H9 (cell line): ENCODE results near the gene HS6ST2. TPM values are rescaled to one million over a fixed set of nuclear protein-coding genes. Genes with fewer than 3 reads are reported as not detected.

Experiments used
- DNase-seq: peaks from one replicate; pipeline ENCODE4 v3.0.0-alpha.2; 2017
- H2AFZ ChIP-seq: one replicate; pipeline ENCODE4 v1.6.1; 2013; ENCODE audit warnings: mild to moderate bottlenecking, low read length, control low read depth, moderate library complexity
- H2AK5ac ChIP-seq: 2 replicates; pipeline ENCODE4 v1.6.1; 2013; ENCODE audit warnings: low read length, control low read depth, mixed read lengths; ENCODE audit not compliant: insufficient read length
- H2BK120ac ChIP-seq: one replicate; pipeline ENCODE4 v1.6.1; 2013; ENCODE audit warnings: low read depth, mild to moderate bottlenecking, low read length, control low read depth, inconsistent platforms; ENCODE audit not compliant: poor library complexity, severe bottlenecking
- H2BK12ac ChIP-seq: 2 replicates; pipeline ENCODE4 v1.6.1; 2013; ENCODE audit warnings: low read length, control low read depth, mixed read lengths, low read depth; ENCODE audit not compliant: insufficient read length
- H2BK15ac ChIP-seq: 2 replicates; pipeline ENCODE4 v1.6.1; 2013; ENCODE audit warnings: low read depth, low read length, control low read depth
- H2BK20ac ChIP-seq: one replicate; pipeline ENCODE4 v1.6.1; 2013; ENCODE audit warnings: low read depth, mild to moderate bottlenecking, low read length, control low read depth, inconsistent platforms; ENCODE audit not compliant: poor library complexity, severe bottlenecking
- H2BK5ac ChIP-seq: 2 replicates; pipeline ENCODE4 v1.6.1; 2013; ENCODE audit warnings: low read length, control low read depth, mixed read lengths; ENCODE audit not compliant: insufficient read length
- H3K14ac ChIP-seq: 2 replicates; pipeline ENCODE4 v1.6.1; 2013; ENCODE audit warnings: low read length, control low read depth; ENCODE audit not compliant: insufficient read depth
- H3K18ac ChIP-seq: 2 replicates; pipeline ENCODE4 v1.6.1; 2013; ENCODE audit warnings: low read depth, mild to moderate bottlenecking, mixed read lengths, low read length, control low read depth; ENCODE audit not compliant: insufficient read length
- H3K23ac ChIP-seq: 2 replicates; pipeline ENCODE4 v1.6.1; 2013; ENCODE audit warnings: low read length, control low read depth, mixed read lengths, low read depth; ENCODE audit not compliant: insufficient read length
- H3K23me2 ChIP-seq: 2 replicates; pipeline ENCODE4 v1.6.1; 2013; ENCODE audit warnings: low read depth, mild to moderate bottlenecking, mixed read lengths, low read length, control low read depth; ENCODE audit not compliant: insufficient read length, poor library complexity, severe bottlenecking
- H3K27ac ChIP-seq: 2 replicates; pipeline ENCODE4 v1.5.1; 2013; ENCODE audit warnings: low read length, control low read depth, mixed read lengths, low read depth; ENCODE audit not compliant: insufficient read length
- H3K27me3 ChIP-seq: 2 replicates; pipeline ENCODE4 v1.6.1; 2013; ENCODE audit warnings: low read length, control low read depth, inconsistent platforms; ENCODE audit not compliant: insufficient read depth
- H3K4ac ChIP-seq: 2 replicates; pipeline ENCODE4 v1.6.1; 2013; ENCODE audit warnings: low read depth, mild to moderate bottlenecking, control low read depth, inconsistent platforms, low read length, moderate library complexity
- H3K4me1 ChIP-seq: 2 replicates; pipeline ENCODE4 v1.6.1; 2013; ENCODE audit warnings: low read length, control low read depth, inconsistent platforms; ENCODE audit not compliant: insufficient read depth
- H3K4me2 ChIP-seq: 2 replicates; pipeline ENCODE4 v1.6.1; 2013; ENCODE audit warnings: low read length, control low read depth, mixed read lengths; ENCODE audit not compliant: insufficient read length, insufficient read depth
- H3K56ac ChIP-seq: 2 replicates; pipeline ENCODE4 v1.6.1; 2013; ENCODE audit warnings: low read depth, mild to moderate bottlenecking, mixed read lengths, low read length, control low read depth; ENCODE audit not compliant: insufficient read length
- H3K79me1 ChIP-seq: 2 replicates; pipeline ENCODE4 v1.6.1; 2013; ENCODE audit warnings: low read depth, mild to moderate bottlenecking, moderate library complexity, low read length, control low read depth, inconsistent platforms; ENCODE audit not compliant: insufficient read depth, poor library complexity, severe bottlenecking
- H3K79me2 ChIP-seq: 2 replicates; pipeline ENCODE4 v1.6.1; 2013; ENCODE audit warnings: low read length, control low read depth, inconsistent platforms; ENCODE audit not compliant: insufficient read depth
- H3K9ac ChIP-seq: 2 replicates; pipeline ENCODE4 v1.6.1; 2013; ENCODE audit warnings: low read length, control low read depth, mixed read lengths; ENCODE audit not compliant: insufficient read length; ENCODE audit errors: extremely low read depth
- H3K9me3 ChIP-seq: one replicate; pipeline ENCODE4 v1.6.1; 2013; ENCODE audit warnings: low read depth, low read length, inconsistent platforms; ENCODE audit not compliant: control insufficient read depth
- H3T11ph ChIP-seq: one replicate; pipeline ENCODE4 v1.6.1; 2013; ENCODE audit warnings: mild to moderate bottlenecking, low read length, control low read depth, inconsistent platforms
- H4K20me1 ChIP-seq: one replicate; pipeline ENCODE4 v1.6.1; 2013; ENCODE audit not compliant: control insufficient read depth, insufficient read length, insufficient read depth
- H4K5ac ChIP-seq: 2 replicates; pipeline ENCODE4 v1.6.1; 2013; ENCODE audit warnings: low read depth, mild to moderate bottlenecking, mixed read lengths, low read length, control low read depth; ENCODE audit not compliant: insufficient read length
- H4K8ac ChIP-seq: replicated peaks from 2 replicates; pipeline ENCODE4 v1.6.1; 2013; ENCODE audit warnings: low read length, control low read depth, mixed read lengths, low read depth; ENCODE audit not compliant: insufficient read length
- H4K91ac ChIP-seq: 2 replicates; pipeline ENCODE4 v1.6.1; 2013; ENCODE audit warnings: low read depth, mild to moderate bottlenecking, moderate library complexity, mixed read lengths, low read length, control low read depth; ENCODE audit not compliant: insufficient read length
- H3K27ac Mint-ChIP-seq, 3 experiments: 2 replicates in 2 of 3; 3 replicates in 1 of 3; pipeline ENCODE4 v1.8.0; 2020 to 2021; ENCODE audit warnings: mixed read lengths in 3 of 3, mild to moderate bottlenecking in 1 of 3, moderate library complexity in 1 of 3
- H3K27me3 Mint-ChIP-seq: 2 replicates; pipeline ENCODE4 v1.8.0; 2021; ENCODE audit warnings: low read depth, mild to moderate bottlenecking, moderate library complexity, mixed read lengths
- H3K36me3 Mint-ChIP-seq, 3 experiments: 2 replicates in 2 of 3; 3 replicates in 1 of 3; pipeline ENCODE4 v1.8.0; 2020 to 2021; ENCODE audit warnings: low read depth in 3 of 3, mixed read lengths in 3 of 3; ENCODE audit not compliant: insufficient read depth in 1 of 3
- H3K4me1 Mint-ChIP-seq, 2 experiments: 2 replicates each; pipeline ENCODE4 v1.8.0; 2020; ENCODE audit warnings: mixed read lengths in 2 of 2
- H3K4me3 Mint-ChIP-seq, 2 experiments: 2 replicates in 1 of 2; 3 replicates in 1 of 2; pipeline ENCODE4 v1.8.0; 2020 to 2021; ENCODE audit warnings: mild to moderate bottlenecking in 2 of 2, mixed read lengths in 2 of 2, moderate library complexity in 1 of 2
- H3K9me3 Mint-ChIP-seq, 2 experiments: 2 replicates in 1 of 2; 3 replicates in 1 of 2; pipeline ENCODE4 v1.8.0; 2020; ENCODE audit warnings: mild to moderate bottlenecking in 2 of 2, mixed read lengths in 2 of 2, moderate library complexity in 1 of 2
- WGBS: extraction: QIAGEN DNeasy Blood & Tissue Kit; methylation state at CpG from one replicate; pipeline ENCODE4 v1.1.7; 2013; ENCODE audit warnings: missing lambda C conversion rate, low lambda C conversion rate, mixed read lengths; ENCODE audit not compliant: insufficient read length; ENCODE audit errors: extremely low coverage; 5-methylcytosine and 5-hydroxymethylcytosine counted together
- total RNA-seq: library from RNA; stranded (reverse); gene quantifications from 2 replicates; pipeline ENCODE4 v1.2.1, GENCODE V29; 2021
- TF ChIP-seq, protein P1 (sequence below): fragments of 200-600 bp; sonication (generic); conservative IDR thresholded peaks from 3 replicates; pipeline ENCODE4 v1.8.0; 2021; ENCODE audit warnings: antibody characterized with exemption, mild to moderate bottlenecking

HS6ST2 gene
- total RNA-seq, 1 experiment from 2014 or later = 4.8 TPM

DNA sequence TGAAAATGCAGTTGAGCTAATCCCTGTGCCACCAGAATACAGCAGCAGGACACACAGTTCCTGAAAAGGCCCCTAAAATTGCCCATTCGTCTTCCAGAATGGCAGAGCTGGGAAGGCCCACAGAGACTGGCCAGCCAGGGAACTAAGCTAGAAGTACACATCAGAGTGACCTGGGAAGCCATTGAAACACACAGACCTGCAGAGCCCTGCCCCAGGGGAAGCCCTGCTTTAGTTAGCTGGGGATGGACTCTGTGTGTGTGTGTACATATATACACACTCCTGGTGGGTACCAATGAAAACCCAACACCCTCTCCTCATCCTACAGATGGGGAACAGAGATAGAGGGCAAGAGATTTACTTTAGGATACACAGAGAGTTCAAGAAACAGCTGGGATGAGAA is 227.7 kb downstream of the HS6ST2 start:
- Mint-ChIP-seq H3K36me3 (no peaks in the 10 kb centered on the region; a peak in 1 of 7 replicates), H3K27ac (no peak overlapping the region), H3K4me3 (no peak overlapping the region), H3K27me3 (peaks cover 10% of the 10 kb centered on the region), H3K4me1 (peaks cover 0 to 14% of the 10 kb centered on the region in 2 experiments; a peak in 2 of 4 replicates), H3K9me3 (peaks cover 0 to 2% of the 10 kb centered on the region in 2 experiments; a peak in 1 of 5 replicates)
- H3K4ac ChIP-seq = no peak overlapping the region
- TF ChIP-seq, protein P1, sequence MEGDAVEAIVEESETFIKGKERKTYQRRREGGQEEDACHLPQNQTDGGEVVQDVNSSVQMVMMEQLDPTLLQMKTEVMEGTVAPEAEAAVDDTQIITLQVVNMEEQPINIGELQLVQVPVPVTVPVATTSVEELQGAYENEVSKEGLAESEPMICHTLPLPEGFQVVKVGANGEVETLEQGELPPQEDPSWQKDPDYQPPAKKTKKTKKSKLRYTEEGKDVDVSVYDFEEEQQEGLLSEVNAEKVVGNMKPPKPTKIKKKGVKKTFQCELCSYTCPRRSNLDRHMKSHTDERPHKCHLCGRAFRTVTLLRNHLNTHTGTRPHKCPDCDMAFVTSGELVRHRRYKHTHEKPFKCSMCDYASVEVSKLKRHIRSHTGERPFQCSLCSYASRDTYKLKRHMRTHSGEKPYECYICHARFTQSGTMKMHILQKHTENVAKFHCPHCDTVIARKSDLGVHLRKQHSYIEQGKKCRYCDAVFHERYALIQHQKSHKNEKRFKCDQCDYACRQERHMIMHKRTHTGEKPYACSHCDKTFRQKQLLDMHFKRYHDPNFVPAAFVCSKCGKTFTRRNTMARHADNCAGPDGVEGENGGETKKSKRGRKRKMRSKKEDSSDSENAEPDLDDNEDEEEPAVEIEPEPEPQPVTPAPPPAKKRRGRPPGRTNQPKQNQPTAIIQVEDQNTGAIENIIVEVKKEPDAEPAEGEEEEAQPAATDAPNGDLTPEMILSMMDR = no peak
- H3K23me2 ChIP-seq = no peaks in the 10 kb centered on the region
- no peaks in the 10 kb centered on the region for H3K9me3 ChIP-seq
- no peaks in the 10 kb centered on the region for H3K27me3 ChIP-seq
- H4K5ac ChIP-seq = no peak overlapping the region
- H3K4me2 ChIP-seq = no peak overlapping the region
- no peaks in the 10 kb centered on the region for H3K79me2 ChIP-seq
- H3K14ac ChIP-seq = no peak overlapping the region
- H3K9ac ChIP-seq = no peak overlapping the region
- H4K91ac ChIP-seq = no peak overlapping the region
- no peaks in the 10 kb centered on the region for H3K79me1 ChIP-seq
- H3K18ac ChIP-seq = no peak overlapping the region
- no peak overlapping the region for H3K27ac ChIP-seq
- no peak overlapping the region for H2BK120ac ChIP-seq
- H4K8ac ChIP-seq = no peak overlapping the region
- no peak for DNase-seq
- no peaks in the 10 kb centered on the region; the same call in 1 of the 2 replicates for H3K4me1 ChIP-seq
- H2BK20ac ChIP-seq = no peak overlapping the region
- no peak overlapping the region for H2BK15ac ChIP-seq
- H2AFZ ChIP-seq = no peak overlapping the region
- no peak overlapping the region for H2AK5ac ChIP-seq
- no peaks in the 10 kb centered on the region for H4K20me1 ChIP-seq
- no CpG with 5 or more reads among the region's 1 CpG for WGBS
- no peak overlapping the region for H3K56ac ChIP-seq
- no peak overlapping the region for H3T11ph ChIP-seq
- H2BK12ac ChIP-seq = no peak overlapping the region
- no peak overlapping the region for H2BK5ac ChIP-seq
- no peak overlapping the region for H3K23ac ChIP-seq
